Daoy (cell line): ENCODE measurements around the gene TSSC4. TPM values are rescaled to one million over a fixed set of nuclear protein-coding genes. Genes with fewer than 3 reads are reported as not detected.
"Not testable (repeated sequence)": the region's sequence is repeated elsewhere in the genome, so short reads cannot be mapped to it uniquely, and the experiment has no call there.

Experiments
- DNase-seq: peaks from one replicate; pipeline ENCODE4 v3.0.0-alpha.2; 2015; ENCODE audit warnings: low read depth
- total RNA-seq: library from RNA; depleted of rRNA; stranded (reverse); fragments of >200 nt; shearing (Covaris generic); gene quantifications from 2 replicates; pipeline ENCODE4 v1.2.3, GENCODE V29; 2014; rRNA removed

The TSSC4 gene
- total RNA-seq, result 50.1 and 73.7 TPM in 2 replicates

DNA sequence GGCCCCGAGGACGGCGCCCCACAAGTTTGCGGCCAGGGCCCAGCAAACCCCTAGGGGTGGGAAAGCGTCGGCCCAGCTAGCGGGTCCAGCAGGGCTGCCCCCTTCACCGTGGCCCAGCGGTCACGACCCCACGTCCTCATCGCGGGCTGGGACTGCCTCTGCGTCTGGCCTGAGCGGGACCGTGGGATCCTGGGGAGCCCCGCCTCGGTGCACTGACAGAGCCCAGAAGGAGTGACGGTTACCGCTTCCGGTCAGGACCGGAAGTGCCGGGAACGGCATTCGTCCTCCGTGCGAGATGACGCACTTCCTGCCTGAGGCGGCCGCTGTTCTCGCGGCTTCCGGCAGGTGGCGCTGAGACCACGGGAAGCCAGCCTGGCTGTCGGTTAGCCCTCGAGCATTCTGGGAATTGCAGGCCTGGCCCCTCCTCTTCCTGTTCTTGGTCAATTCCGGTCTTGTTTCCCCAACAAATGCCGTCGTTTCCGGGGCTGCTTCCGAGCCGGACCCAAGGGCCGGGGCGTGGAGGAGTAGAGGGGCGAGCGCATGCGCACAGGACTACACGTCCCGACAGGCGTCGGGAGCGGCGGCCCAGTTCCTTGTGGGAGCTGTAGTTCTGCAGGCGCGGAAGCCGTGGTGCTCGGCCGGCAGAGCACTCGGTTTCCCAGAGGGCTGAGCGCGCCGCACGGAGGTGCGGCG is at the start of gene TSSC4:
Gene TSSC4 (plus strand): TSS at position 682 of the 693 bp plus-strand sequence. CDS start 1,884 bp downstream, outside the sequence.
- DNase-seq, result peak; percentile 100

DNA sequence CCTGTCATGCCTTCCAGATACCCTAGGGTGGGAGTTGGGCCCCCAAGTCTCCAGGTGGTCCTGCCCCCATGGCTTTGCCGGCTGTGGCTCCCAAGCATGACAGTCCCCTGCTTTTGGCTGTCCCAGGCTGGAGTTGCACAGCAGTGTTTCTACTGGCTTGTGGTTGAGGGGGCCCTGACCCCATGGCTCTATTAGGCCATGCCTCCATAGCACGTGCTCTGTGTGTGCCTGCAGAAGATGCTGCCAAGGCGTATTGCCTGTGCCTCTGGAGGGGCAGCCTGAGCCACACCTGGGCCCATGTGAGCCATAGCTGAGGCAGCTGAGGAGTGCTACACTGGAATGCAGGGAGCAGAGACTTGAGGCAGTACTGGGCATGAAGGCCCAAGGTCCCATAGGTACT is 48.8 kb upstream of the TSSC4 start:
- DNase-seq, result no peak

DNA sequence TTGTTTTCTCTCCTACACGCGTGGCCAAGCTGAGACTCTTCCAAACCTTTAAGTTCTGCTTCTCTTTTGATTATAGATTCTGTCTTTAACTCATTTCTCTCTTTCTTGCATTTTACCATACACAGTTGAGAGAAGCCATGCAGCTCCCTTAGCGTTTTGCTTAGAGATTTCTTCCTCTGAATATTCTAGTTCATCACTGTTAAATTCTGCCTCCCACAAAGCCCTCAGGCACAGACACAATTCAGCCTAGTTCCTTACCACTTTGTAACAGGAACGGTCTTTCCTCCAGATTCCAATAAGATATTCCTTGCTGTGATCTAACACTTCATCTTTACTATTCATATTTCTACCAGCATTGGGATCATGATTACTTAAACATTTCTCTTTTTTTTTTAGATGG is 48.1 kb upstream of the TSSC4 start:
- no peak for DNase-seq

DNA sequence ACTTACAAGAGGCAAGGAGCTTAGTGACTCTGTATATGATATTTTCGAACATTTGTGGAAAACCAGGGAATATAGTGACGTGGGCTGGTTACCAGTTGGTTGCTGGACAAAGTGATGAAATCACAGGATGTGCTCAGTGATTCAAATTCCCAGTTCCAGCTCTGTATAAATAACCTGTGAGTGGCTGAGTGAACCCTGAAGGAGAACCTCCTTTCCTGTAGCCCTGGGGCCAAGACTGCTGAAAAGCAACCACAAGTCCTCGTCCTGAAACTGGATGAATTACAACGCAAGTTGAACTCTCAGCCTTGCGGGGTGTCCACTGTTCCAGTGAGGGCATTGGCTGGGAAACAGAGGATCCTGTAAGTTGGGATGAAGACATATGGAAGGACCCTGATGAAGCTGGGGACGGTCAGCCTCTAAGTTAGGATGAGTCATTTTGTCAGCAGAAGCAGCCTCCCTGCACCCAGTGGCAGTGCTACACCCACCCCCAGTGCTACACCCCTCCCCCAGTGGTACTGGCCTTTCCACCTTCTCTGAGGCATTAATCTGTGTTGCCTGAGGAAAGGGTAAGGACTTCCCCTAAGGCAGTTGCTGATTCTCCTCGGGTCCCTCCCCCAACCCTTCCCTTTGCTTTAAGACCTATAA is 45.4 kb upstream of the TSSC4 start:
- DNase-seq, result no peak

DNA sequence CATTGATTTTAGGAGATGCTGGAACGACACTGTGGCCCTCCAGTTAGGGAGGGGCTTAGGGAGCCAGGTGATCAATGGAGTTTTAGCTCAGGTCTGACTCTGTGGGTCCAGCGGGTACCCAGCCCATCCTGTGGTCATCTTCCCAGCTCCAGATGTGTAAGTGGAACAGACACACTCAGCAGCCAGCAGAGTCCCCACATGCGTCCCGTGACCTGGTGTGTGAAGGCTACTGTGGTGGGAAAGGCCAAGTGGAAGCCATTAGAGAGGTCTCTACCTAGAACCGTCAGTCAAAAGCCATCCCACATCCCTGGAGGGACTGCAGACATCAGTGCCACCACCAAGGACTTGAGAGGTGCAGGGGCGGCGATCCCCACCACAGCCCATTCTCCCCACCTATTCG is 43.3 kb upstream of the TSSC4 start:
- DNase-seq, result no peak

DNA sequence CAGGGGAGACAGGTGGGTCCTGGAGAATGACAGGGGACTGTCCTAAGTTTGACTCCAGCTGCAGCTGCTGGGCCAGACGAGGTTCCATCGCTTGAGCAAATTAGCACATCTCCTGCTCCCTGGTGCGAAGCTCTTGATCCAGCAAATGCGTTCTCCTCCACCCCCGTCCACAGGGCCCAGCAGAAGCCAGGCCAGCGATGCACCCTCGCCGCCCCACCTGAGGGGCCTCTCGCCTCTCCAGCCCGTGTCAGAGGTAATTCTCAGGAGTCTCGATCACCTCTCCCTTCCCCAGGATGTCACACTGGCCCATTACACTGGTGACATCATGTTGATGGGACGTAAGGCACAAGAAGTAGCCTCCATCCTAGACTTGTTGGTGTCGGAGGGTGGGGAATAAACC is 42.9 kb upstream of the TSSC4 start:
- not testable (repeated sequence) for DNase-seq

DNA sequence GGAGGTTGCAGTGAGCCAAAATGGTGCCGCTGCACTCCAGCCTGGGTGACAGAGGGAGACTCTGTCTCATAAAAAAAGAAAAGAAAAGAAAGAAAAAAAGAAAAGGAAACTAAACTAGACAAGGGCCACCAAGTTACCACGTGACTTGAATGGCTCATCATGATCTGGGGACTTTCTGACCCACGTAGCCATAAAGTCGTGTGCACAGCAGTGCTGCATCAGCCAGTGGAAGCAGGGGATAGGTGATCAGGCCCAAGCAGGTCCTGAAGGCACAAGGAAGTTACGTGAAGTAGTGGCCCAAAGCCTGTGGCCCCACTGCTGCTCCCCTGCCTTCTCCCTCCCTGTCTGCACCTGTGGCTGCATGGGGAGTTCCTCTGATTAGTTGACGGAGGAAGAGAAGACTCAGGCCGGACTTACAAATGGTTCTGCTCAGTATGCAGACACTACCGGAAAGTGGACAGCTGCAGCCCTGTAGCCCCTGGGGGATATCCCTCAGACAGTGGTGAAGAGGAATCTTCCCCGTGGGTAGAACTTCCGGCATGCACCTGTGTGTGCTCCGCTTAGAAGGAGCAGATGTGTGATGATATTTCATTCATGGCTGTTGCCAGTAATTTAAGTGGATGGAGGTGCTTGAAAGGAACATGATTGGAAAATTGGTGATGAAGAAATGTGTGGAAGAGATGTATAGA is 41.7 kb upstream of the TSSC4 start:
- no peak for DNase-seq

DNA sequence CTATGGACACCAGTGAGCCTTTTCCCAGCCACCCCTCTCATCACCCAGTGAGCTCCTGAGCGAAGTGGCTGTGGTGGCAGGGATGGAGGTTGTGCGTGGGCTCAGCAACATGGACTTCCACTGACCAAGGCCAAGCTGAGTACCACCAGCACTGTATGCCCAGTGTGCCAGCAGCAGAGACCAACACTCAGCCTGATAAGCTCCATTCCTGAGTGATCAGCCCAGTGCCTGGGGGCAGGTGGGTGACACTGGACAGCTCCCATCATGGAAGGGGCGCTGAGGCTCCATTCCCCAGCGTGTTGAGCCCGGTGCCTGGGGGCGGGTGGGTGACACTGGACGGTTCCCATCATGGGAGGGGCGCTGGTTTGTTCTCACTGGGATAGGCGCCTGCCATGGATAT is 41.0 kb upstream of the TSSC4 start:
- no peak for DNase-seq

DNA sequence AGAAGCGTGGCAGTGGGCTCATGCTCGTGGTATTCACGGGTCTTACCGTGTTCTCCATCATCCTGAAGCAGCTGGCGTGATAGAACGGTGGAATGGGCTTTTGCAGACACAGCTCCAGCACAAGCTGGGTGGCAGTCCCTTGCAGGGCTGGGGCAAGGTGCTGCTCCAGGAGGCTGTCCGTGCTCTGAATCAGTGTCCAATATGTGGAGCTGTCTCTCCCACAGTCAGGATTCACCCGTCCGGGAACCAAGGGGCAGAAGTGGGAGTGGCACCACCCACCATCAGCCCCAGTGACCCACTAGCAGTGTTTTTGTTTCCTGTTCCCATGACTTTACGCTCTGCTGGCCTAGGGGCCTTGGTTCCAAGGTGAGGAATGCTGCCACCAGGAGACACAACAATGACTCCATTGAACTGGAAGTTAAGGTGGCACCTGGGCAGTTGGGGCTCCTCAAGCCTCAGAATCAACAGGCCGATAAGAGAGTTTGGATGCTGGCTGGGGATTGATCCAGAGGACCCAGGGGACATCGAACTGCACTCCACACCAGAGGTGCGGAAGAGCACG is 40.4 kb upstream of the TSSC4 start:
- no peak for DNase-seq

GRCh38 chr11:2361565-2361964 is 39.0 kb upstream of the TSSC4 start:
- DNase-seq, result no peak

GRCh38 chr11:2362414-2362813 is 38.1 kb upstream of the TSSC4 start:
- DNase-seq, result no peak

DNA sequence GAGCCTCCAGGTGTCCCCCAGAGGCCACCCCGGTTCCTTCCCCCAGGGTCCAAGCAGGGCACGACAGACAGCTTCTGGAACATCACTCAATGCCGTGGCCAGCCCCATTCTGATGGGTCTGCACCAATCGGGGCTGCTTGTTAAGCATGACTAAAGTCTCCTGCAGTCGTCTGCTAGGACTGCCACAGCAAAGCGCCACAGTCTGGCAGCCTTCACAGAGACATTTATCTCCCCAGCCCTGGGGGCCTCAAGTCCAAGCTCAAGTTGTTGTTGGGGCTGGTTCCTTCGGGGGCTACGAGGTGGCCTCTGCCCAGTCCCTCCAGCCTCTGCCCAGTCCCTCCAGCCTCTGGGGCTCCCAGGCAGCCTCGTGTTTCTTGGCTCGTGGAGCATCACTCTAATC is 37.4 kb upstream of the TSSC4 start:
- DNase-seq, result no peak

GRCh38 chr11:2363577-2364370 is 36.8 kb upstream of the TSSC4 start:
- DNase-seq, result no peak

DNA sequence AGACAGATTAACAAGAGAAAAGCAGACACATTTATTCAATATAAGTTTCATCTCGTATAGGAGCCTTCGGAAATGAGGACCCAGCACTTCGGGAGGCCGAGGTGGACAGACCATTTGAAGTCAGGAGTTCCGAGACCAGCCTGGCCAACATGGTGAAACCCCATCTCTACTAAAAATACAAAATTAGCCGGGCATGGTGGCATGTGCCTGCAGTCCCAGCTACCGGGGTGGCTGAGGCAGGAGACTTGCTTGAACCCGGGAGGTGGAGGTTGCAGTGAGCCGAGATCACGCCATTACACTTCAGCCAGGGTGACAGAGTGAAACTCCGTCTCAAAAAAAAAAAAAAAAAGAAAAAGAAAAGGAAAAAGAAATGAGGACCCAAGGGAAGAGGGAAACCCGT is 36.2 kb upstream of the TSSC4 start:
- DNase-seq, result not testable (repeated sequence)

DNA sequence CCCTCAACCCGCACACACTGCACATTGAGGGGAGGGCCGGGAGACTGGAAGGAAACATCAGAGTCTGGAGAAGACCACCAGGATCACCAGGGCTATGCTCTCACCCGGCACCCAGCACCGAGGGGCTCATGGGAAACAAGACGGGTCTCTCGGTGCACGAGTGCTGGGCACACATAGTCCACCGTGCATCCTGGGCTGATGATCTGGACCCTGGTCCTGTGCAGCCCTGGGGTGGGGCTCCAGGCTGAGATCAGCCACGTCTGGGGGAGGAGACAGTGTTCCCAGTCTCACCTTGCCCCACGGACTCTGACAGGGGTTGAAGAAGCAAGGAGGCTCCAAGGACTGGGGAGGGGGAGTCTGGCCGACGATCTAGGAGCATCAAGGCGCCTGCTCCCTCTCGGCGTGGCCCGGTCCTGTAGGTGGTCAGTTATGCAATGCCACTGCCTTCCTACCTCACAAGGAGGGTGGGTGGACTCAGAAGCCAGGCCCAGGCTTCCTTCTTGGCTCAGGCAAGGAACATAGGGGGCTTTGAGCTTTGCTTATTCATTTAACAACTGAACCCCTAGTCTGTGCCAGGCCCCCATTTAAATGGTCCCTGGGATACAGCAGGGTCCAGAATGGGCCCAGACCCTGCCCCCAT is 34.9 kb upstream of the TSSC4 start:
- no peak for DNase-seq

GRCh38 chr11:2366276-2366675 is 34.3 kb upstream of the TSSC4 start:
- no peak for DNase-seq

DNA sequence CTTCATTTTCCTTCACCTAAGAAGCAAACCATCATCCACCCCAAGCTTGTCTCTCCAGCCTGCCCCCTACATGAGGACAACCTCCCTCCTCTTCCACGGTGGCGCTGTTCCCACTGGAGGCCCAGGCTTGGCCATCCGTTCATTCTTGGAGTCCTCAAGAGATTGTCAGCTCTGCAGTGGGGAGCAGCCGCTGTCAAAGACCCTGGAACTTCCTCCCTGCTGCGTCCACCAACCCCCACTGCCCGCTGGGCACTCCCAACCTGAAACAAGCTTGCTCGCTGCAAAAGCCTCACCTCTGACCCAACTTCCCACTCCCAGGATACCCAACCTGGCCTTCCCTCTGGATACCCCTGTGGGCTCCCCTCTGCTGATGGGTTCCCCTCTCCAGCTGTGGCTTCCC is 33.8 kb upstream of the TSSC4 start:
- DNase-seq, result no peak

- no peak for DNase-seq
These were observed 33.0 kb upstream of the TSSC4 start for GRCh38 chr11:2367266-2368160.

GRCh38 chr11:2368178-2368850 is 32.2 kb upstream of the TSSC4 start:
- no peak for DNase-seq

- no peak for DNase-seq
These were observed 31.7 kb upstream of the TSSC4 start for GRCh38 chr11:2368851-2369180.
